GM18873 (cell line): ENCODE measurements around the gene SMARCAD1.

Experiments
- ATAC-seq: cut with Tn5 transposase; IDR thresholded peaks from one replicate; pipeline ENCODE4 v1.9.1; 2021; ENCODE audit warnings: mild to moderate bottlenecking, moderate library complexity, moderate number of reproducible peaks; ENCODE audit not compliant: unreplicated experiment, low FRiP score

The SMARCAD1 gene

DNA sequence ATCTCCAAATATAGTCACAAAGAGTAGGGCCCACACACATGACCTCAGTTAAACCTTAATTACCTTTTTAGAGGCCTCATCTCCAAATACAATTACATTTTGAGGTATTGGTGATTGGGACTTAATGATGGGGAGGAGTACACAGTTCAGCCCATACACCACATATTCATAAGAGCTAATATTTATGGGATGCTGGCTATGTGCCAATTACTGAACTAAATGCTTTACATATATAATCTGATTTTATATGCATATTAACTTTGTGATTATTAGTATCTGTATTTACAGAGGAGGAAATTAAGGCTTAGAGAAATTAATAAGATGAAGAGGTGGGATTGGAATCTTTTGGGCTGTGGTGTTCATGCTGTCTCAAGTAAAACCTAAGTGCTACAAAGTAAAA lies 17.8 kb downstream of the SMARCAD1 start:
- ATAC-seq, result no peak

DNA sequence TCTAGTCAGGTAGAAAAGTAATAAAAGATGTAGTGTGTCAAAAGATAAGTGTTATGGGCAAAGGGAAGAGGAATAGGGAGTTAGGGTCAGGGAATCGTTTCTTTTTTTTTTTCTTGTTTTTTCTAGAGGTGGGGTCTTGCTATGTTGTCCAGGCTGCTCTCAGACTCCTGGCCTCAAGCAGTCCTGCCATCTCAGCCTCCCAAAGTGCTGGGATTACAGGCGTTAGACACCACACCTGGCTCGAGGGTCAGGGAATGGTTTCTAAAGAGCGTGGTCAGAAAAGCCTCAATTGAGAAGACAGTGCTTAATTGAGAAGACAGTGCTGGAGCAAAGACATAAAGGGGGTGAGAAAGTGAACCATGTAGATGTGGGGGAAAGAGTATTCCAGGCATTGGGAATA lies 19.1 kb downstream of the SMARCAD1 start:
- ATAC-seq, result no peak

DNA sequence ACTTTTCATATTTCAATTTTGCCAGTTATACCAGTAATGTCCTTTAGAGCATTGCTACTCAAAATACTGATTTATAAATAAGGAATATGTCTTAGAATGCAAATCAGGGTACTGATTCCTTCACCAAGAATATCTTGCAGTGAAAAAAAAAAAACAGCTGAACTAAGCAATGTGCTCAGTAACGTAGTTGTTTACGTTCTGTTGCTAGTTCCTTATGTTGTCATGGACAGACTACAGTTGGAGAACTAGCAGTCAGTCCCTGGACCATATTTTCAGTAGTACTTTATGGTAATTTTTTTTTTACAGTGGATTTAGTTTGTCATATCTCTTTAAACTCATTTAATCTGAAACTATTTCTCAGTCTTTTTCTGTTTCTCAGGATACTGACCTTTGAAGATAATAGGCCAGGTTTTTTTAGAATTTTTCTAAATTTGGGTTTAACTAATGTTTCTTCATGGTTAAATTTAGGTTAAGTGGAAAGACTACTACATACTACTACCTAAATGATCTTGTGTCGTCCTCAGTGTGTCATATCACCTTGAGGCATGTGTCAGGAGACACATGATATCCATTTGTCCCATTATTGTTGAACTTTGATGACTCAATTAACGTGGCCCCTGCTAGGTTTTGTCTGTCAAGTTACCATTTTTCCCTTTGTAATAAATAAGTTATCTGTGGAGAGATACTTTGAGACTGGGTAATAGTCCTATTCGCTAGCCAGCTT lies 21.0 kb downstream of the SMARCAD1 start:
- ATAC-seq, result no peak

DNA sequence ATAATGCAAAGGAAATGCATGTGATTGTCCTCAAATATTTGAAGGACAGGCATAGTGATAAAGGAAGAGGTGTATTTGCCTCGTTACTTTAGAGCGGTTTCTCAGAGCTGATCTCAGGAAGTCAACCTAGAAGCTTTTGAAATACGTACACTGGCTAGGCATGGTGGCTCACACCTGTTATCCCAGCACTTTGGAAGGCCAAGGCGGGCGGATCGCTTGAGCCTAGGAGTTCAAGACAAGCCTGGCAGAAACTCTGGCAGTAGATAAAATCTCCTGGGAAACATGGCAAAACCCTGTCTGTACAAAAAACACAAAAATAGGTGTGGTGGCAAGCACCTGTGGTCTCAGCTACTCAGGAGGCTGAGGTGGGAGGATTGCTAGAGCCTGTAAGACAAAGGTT lies 24.9 kb downstream of the SMARCAD1 start:
- no peak for ATAC-seq

DNA sequence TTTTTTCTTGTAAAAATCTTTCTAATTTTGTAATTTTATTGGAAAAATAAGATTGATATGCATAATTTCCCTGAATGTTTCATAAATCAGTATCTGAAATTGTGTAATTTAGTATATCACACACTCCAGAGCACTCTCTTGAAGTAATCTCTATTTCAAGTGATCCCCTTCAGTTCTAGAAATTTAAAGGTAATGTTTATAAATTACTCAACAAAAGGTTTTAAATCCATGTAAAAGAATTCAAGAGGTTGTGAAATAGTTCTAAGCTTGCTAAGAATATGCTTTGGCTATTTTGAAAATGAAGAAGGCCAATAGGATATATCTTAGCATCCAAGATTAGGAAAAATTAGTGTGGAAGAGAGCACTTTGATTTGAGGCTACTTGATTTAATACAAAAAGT lies 28.2 kb downstream of the SMARCAD1 start:
- no peak for ATAC-seq

DNA sequence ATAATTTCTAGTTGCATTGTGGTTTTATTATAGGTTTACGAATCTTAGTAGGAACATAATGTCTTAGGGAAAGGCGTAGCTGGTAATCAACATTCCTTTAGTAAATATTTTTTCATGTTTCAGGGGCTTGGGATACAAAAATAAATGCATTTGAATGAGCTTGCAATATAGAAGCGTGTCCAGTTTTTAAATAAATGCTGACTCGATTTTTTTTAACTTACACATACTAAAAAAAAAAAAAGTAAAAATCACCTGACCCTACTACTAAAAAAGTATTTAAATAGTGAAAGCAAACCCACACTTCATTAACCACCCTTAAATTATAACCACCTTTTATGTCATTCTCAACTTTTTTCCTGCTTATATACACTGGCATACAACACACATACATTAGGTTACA lies 29.6 kb downstream of the SMARCAD1 start:
- ATAC-seq, result no peak

DNA sequence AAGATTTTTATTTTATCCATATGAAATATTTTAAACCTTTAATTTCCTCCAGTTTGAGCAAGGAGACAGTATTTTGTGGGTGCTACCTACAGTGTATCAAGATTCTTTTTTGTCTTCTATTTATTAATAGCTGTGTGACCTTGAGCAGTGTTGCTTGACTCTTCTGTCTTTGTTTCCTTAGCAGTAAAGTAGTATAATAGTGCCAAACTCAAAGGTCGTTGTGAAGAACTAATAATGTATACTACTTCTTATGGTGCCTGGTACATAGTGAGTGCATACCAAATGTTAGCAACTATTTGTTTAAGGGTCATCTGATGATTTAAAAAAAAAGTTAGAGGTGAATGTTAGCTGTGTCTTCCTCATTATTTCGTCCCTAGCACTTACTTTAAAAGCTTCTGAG lies 30.5 kb downstream of the SMARCAD1 start:
- no peak for ATAC-seq

DNA sequence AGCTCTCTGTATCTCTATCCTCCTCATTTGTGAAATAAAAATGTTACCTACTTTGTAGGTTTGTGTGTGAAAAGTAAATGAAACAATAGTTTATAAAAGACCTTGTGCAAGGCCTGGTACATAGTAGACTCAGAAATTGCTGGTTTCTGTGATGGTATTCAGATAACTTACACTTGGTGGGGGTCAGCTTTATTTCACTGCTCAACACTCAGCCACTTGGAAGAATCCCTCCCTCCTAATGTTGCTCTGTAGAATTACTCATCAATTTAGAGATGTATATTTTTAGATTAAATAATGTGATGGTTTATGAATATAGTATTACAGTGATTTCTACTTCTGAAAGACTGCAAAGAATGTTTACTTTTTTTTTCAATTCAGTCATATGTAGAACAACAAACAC lies 32.7 kb downstream of the SMARCAD1 start:
- ATAC-seq, result no peak

DNA sequence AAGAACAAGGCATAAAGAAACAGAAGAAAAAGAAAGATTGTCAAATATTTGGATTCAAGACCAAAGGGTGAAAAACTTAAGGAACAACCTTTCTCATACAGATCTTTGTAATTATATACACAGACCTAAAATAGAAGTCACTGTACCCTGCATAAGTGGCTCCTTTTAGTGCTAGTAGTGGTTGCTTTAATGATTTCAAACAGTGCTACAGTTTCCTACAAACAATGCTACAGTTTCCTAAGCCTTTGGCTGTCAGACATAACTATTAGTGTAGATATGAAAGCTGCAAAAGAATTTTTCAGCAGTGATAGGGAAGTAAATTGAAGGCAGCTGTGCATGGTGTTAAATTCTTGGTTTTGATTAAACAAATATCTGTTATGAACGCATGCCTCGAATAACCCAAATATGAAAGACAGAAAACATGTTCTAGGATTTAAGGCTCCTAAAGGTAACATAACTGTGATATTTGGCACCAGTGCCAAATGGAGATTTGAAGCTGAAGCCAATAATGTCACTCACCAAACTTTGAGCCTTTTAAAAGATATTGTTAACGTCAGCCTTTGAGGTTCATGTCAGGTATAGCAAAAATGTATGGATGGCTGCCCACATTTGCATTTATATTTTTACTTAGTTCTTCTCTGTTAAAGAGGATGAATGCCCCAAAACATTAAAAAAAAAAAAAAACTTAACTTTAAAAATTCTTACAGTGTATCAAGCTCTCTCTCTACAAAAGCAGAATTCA lies 36.6 kb downstream of the SMARCAD1 start:
- ATAC-seq, result no peak

DNA sequence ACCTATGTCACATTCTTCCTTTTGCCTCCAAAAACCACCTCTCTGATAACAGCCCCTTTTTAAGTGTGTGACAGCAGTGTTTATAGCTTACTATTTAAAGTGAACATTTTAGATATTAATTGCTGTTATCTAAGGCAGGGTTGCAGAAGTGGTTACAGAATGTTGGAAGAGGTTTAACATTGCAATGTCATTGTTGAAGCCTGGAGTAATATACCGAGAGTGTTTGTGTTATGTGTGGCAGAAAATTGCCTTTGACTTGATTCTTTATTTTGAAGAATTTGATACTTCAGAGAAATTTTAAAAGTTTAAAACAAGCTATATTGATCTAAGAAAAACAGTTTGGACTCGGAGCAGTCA lies 37.1 kb downstream of the SMARCAD1 start:
- no peak for ATAC-seq

DNA sequence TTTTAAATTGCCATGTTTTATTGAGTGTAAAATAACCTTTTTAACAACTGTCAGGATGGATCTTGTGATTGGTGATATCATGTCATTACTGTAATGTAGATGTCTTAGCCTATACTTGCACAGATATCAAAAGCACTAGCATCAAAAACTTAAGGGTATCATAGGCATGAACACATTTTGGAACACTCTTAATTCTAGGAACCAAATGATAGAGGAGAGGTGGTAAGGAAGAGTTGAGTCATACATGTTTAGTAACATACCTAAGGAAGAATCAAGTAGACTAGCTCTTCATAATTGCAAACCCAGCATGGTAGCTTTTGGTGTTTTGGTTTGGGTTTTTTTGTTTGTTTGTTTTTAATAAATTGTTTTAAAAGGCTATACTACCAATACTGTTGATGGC lies 43.4 kb downstream of the SMARCAD1 start:
- no peak for ATAC-seq

DNA sequence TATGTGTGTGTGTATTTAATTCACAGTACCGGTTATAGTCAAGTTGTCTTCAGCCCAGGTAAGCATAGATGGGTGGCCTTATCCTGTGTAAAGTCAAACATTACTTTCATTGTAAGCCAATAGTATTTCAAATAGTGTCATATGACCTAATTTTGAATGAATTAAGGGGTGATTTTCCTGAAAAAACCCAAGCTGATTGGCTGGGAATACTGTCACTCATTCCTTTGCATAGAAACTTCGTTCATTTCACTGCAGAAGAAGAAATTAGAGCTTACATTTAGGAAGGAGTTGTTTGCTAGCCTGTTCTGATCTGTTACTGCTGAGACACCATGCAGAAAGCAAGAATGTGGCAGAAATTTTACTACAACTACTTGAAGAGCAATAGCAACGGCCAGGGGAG lies 45.4 kb downstream of the SMARCAD1 start:
- no peak for ATAC-seq

DNA sequence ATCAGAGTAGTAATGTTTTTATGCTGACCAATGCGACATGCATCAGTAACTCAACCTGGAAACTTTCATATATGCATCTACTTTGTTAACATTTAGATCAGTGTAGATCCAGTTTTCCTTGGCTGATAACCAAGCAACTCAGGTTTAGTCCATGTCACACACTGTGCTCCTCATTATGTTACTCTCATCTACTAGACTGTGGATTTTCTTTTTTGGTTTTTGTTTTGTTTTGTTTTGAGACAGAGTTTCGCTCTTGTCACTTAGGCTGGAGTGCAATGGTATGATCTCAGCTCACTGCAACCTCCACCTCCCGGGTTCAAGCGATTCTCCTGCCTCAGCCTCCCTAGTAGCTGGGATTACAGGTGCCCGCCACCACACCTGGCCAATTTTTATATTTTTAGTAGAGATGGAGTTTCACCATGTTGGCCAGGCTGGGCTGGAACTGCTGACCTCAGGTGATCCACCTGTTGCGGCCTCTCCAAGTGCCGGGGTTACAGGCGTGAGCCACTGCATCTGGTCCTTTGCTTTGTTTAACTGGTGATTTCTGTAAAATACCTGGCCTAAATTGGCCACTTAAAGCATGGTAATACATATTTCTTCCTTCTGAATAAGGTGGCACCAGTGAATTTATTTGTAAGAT lies 48.6 kb downstream of the SMARCAD1 start:
- no peak for ATAC-seq

DNA sequence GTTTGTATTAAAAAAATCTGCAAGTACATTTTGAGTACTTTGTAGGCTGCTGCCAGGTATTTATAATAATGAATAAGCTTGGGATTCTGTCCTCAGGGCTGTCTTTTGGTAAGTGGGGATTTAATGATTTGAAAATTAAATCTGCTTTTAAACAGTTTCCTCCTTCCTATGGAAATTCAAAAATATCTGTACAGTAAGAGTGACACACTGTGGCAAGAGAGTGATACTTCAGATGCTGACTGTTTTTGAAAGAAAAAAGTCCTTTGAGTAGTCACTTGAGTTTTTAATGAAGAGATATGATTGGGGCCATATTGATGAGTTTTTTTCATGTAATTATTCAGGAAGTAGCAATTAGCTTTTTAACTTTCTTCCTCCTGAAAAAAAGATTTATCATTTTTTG lies 49.2 kb downstream of the SMARCAD1 start:
- no peak for ATAC-seq

DNA sequence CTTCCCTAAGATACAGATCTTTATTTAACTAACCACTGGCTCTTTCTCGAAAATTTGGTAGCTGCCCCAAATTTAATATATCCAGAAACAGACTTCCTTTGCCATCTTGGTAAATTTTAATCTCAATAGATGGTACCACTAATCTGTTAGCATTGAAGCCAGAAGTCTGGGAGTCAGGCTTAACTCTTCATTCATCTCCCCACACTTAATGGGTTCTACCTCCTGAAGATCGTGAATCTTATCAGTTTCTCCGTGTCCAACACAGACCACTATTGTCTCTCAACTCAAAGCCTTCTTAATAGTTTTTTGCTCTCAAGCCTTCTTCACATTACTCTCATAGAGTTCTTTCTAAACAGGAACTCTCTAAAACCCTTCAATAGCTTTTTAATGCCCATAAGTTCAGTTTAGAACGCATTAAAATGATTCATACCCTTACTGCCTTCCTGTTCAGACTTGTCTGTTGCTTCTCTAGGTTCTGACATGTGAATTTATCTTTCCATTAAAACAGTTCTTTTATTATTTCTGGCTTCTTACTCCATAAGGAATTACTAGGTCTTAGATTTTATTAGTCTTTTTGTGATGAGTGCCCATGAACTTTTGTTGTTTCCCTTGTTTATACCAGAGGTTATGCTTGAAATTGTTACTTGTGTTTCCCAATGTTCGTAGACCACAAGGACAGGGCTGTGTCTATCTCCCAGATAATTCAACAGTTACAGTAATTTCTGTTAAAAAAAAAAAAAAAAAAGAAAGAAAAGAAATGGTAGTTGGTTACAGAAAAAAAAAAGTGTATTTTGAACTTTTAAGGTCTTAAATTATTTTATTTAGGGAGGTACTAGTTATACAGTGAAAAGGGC lies 54.7 kb downstream of the SMARCAD1 start:
- ATAC-seq, result no peak

DNA sequence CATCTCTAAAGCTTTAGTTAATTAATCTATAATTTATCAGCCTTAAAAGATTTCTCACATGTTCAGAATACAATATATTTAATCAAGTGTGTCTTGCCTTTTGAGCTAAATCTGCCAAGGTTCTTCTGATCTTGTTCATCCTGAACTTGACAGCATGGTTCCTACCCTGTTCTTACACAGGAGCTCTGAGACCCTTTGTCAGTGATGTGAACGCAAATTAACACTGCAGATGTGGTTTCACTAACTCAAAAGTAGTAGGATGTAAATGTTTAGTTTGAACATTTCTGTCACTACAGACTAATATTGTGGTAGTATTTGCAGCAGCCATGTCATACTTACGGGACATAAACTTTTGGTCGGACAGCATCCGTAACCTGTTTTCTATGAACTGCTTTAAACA lies 59.4 kb downstream of the SMARCAD1 start:
- ATAC-seq, result no peak

DNA sequence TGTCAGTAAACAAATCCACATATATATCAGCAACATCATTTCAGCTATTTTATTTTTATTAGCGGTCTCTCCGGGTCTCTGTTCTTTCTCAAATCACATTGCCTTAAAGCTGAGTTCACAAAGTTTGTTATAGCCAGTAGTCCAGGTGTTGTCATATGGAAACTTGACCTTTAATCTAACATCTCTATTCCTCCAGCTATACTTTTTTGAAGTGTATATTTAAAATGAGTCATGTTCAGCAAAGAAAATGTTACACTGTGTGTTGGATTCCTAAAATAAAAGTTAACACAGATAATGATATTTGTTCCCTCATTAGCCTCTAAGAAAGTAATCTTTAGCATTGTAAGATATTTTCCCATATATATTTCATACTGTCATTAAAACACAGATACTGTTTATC lies 63.6 kb downstream of the SMARCAD1 start:
- ATAC-seq, result no peak

DNA sequence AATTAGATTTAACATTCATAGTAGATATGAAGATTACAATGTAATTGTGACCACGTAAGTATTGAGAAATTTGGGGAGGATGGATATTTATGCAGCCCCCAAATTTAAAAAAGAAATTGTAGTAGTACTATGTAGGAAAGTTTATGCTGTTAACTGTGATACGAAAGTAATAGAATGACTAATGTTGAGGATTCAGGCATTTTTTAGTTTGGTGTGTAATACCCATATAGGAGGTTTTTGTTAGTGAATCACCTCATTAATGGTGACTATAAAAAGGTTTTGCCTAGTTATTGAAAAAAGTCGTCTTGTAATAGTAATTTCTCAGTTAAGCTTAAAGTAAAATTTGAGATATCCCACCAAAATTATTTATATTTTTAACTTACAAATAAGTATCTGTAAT lies 67.2 kb downstream of the SMARCAD1 start:
- no peak for ATAC-seq

DNA sequence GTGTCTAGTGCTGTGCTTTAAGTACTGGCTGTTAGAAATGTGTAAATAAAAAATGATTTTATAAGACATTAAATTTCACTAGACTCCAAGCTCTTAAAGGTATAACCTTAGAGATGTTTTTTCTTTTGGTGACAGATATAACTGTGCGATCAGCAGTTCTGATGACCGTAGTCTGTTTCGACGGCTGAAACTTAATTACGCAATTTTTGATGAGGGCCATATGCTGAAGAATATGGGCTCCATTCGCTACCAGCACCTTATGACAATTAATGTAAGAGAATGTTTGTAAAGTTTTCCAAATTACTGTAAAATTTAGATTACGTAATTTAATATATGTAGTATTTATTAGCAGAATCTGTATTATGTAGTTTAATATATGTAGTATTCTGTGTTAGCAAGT lies 68.5 kb downstream of the SMARCAD1 start:
- no peak for ATAC-seq

DNA sequence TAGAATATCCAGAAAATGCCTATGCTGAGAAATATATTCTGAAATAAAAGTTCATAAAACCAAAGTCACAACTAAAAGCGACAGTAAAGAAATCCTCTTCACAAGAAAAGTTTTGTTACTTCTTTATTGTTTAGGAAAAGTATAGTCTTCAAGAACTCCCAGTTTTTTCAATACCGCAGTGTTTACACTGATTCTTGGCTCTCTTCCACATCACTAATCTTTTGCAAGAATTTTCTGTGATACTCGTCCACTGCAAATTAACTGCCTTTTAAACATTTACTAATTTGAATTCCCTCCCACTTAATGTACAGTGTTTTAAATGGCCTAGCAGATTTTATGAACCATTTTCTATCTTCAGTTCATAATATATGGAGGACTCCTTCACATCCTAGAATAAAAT lies 69.9 kb downstream of the SMARCAD1 start:
- ATAC-seq, result no peak

DNA sequence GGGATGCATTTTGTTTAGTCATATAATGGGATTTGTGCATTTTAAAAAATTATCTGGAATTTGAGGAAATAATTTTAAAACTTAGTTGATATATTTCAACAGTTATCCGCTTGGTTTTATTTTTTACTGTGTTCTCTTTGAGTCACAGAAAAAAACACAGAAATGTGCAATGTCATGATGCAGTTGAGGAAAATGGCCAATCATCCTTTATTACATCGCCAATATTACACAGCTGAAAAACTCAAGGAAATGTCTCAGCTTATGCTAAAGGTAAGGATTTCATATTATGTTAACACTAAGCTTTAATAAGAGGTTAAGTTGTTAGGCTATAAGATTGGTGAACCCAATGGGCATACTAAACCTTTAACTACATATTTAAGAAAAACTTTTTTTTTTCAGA lies 71.1 kb downstream of the SMARCAD1 start:
- ATAC-seq, result no peak
